ENCODE results near the gene AUTS2. TPM values are rescaled to one million over a fixed set of nuclear protein-coding genes. Genes with fewer than 3 reads are reported as not detected.

Gene AUTS2
- total RNA-seq, 2 experiments from 2014 or later, result 16.9 to 17.7 TPM

DNA sequence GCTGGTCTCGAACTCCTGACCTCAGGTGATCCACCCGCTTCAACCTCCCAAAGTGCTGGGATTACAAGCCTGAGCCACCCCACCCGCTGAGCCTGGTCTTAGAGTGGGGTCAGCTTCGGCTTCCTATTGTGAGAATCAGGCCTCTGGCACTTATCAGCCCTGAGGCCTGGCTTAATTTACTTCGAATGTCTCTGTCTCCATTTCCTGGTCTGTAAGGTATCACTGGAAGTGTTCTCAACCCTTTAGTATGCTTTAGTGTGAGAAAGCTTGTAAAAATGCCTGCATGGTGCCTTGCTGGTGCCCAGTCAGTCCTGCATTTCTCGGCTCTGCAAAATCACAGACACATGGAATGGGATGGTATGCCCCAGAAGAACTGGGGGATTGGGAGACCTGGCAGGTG is 862.3 kb downstream of the AUTS2 start:
- Mint-ChIP-seq H3K9me3 (peaks cover 3% of the 10 kb centered on the region), H3K36me3 (ENCODE audit: low read depth) (no peaks in the 10 kb centered on the region), H3K27ac (no peak overlapping the region), H3K4me1 (no peaks in the 10 kb centered on the region), H3K4me3 (no peak overlapping the region), H3K27me3 (no peaks in the 10 kb centered on the region)
- ChIA-PET POLR2A (no interaction called here), CTCF (no interaction called here)
- no peak for DNase-seq

DNA sequence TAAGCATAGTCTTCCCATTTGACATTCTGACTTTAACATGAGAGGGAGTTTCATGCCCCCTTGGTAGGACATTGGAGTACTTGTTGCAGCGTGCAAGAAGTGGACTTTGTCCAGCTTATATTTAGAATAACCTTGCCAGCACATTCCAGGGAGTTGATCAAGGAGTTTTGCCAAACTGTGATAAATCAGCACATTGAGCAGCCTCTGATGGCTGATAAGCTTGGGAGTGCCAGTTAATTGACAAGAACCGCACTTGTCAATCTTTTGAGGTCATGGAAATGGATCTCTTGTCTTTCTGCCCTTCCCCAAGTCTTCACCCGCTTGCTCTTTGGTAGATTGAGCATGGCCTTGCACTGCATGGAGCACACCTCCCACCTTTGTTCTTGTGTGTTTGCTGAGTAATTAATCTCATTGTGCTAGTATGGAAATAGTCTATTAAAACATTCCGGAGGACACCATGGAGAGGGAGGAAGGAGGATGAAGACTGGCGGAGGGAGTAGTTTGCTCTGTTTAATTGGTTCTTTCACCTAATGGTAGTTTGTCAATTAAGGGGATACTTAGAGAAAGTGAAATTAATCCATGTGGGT is 865.2 kb downstream of the AUTS2 start:
- H3K9me3 Mint-ChIP-seq, result peaks cover 3% of the 10 kb centered on the region
- H3K27ac Mint-ChIP-seq, result no peak overlapping the region
- no peaks in the 10 kb centered on the region for H3K4me1 Mint-ChIP-seq
- DNase-seq, result no peak
- no peaks in the 10 kb centered on the region for H3K36me3 Mint-ChIP-seq (ENCODE audit: low read depth)
- no peak overlapping the region for H3K4me3 Mint-ChIP-seq
- H3K27me3 Mint-ChIP-seq, result no peaks in the 10 kb centered on the region
- POLR2A ChIA-PET, result no interaction called here
- CTCF ChIA-PET, result interaction anchor here (0.5 to 0.7 kb wide), 2 partner anchors 32 to 1723 kb away, joined by 3 read pairs; no protein-coding TSS in a partner anchor

DNA sequence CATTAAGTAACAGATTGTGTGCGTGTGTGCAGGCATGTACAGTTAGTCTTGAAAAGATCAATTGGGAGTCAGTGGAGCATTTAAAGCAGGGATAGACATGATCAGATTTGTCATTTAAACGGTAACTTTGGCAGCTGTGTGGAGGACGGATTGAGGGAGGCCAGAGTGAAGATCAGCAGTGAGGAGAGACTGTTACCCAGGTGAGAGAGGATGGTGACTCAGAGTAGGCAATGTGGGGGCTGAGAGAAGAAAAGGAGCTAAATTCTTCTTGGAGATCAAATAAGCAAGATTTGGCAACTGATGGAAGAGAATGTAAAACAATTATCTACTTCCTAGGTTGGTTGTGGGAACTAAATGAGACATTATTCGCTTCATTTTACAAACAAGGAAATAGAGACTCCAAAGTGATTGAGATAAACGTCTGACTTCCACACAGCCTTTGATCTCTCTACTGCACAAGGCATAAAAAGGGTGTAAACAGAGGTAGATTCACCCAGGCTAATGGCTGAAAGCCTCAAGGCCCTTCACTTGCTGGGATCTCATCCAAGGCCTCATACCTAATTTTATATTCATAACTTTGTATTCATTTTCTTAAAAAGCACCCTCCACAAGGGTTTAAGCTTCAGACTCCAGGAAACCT is 868.6 kb downstream of the AUTS2 start:
- H3K27ac Mint-ChIP-seq, result no peak overlapping the region
- POLR2A ChIA-PET, result no interaction called here
- H3K4me3 Mint-ChIP-seq, result no peak overlapping the region
- H3K27me3 Mint-ChIP-seq, result no peaks in the 10 kb centered on the region
- no peak for DNase-seq
- no peaks in the 10 kb centered on the region for H3K4me1 Mint-ChIP-seq
- no peaks in the 10 kb centered on the region for H3K36me3 Mint-ChIP-seq (ENCODE audit: low read depth)
- H3K9me3 Mint-ChIP-seq, result peaks cover 2% of the 10 kb centered on the region
- CTCF ChIA-PET, result no interaction called here

DNA sequence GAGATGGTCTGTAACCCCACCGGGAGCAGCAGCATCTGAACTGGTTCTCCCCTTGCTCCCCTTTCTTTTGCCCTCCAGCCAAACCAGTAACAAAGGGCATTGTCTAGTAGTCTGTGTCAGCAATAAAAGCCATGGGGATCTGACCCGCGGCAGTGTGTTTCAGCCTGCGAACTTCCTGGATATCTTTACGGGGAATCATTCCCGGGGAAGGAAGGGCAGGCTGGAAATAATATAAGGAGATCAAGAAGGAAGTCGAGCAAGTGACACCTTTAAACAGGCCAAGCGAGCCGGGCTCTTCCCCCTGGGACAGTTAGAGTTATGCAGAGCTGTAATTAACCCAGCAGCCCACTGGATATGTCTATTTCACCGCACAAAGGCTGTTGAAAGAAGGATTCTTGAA is 872.5 kb downstream of the AUTS2 start:
- peaks cover 2% of the 10 kb centered on the region for H3K9me3 Mint-ChIP-seq
- H3K27ac Mint-ChIP-seq, result no peak overlapping the region
- no peaks in the 10 kb centered on the region for H3K36me3 Mint-ChIP-seq (ENCODE audit: low read depth)
- H3K4me3 Mint-ChIP-seq, result no peak overlapping the region
- CTCF ChIA-PET, result no interaction called here
- H3K27me3 Mint-ChIP-seq, result no peaks in the 10 kb centered on the region
- POLR2A ChIA-PET, result no interaction called here
- no peaks in the 10 kb centered on the region for H3K4me1 Mint-ChIP-seq
- DNase-seq, result no peak

DNA sequence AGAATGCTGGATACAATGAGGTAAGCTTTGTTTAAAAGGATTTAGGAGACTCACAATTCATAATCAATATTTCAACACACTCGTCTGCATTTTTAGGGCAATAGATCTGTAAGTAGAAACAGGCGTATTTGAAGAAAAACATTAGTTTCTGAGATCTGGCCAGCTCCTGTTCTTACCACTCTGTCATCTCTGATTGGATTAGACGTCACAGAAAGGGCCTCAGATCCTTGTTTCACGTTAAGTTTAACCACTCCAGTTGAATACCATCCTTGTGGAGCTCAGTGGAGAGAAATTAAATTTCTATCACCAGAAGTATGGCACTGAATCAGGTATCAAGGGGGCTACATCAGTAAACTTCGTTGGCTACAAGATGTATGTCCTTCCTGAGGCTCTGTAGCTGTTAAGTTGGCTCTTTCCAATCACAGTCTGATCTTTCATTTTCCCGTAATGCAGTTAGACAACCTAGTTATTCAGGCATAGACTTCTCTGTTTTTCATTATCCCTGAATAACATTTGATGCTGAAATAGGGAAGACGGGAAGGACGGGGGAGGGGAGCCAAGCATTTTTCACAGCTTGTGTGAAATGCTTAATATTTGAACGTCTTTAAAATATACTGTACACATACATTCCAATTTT is 874.4 kb downstream of the AUTS2 start:
- ChIA-PET CTCF (interaction anchor here (1.3 kb wide), 1 partner anchor 225 kb away, joined by 3 read pairs; no protein-coding TSS in a partner anchor), POLR2A (interaction anchor here (0.5 kb wide), 1 partner anchor 32 kb away, joined by 3 read pairs; no protein-coding TSS in a partner anchor)
- no peak overlapping the region for H3K4me3 Mint-ChIP-seq
- H3K4me1 Mint-ChIP-seq, result no peaks in the 10 kb centered on the region
- no peaks in the 10 kb centered on the region for H3K27me3 Mint-ChIP-seq
- no peak overlapping the region for H3K27ac Mint-ChIP-seq
- H3K9me3 Mint-ChIP-seq, result peaks cover 2% of the 10 kb centered on the region
- DNase-seq, result no peak
- no peaks in the 10 kb centered on the region for H3K36me3 Mint-ChIP-seq (ENCODE audit: low read depth)

DNA sequence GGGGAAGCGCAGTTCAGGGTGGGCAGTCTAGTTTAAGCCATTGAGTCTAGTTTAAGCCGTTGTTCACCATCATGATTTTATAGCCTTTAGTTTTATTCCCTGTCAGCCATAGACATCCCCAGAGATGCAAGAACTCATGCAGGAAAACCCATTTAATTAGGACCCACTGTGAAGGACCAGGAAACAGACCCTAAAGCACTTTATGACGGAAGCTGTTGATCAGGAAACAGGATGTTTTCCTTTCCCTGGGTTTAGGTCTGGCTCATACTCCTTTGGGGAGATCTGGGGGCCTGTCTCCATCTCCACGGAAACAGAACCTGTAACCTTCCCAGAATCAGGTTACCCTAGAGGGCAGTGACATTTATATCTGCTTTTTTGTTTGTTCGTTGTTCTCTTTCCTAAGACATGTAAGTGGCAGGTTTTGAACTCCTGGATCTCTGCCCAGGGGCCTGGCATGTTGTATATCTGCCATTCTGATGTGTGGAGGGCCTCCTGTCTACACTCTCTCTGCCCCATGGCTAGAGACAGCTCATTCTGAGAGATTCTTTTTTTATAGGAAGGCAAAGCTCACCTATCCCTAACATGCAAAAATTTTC is 876.5 kb downstream of the AUTS2 start:
- Mint-ChIP-seq H3K27ac (no peak overlapping the region), H3K4me1 (no peaks in the 10 kb centered on the region), H3K36me3 (ENCODE audit: low read depth) (no peaks in the 10 kb centered on the region), H3K9me3 (peaks cover 2% of the 10 kb centered on the region), H3K27me3 (no peaks in the 10 kb centered on the region), H3K4me3 (no peak overlapping the region)
- no peak for DNase-seq
- CTCF ChIA-PET, result no interaction called here
- POLR2A ChIA-PET, result no interaction called here

DNA sequence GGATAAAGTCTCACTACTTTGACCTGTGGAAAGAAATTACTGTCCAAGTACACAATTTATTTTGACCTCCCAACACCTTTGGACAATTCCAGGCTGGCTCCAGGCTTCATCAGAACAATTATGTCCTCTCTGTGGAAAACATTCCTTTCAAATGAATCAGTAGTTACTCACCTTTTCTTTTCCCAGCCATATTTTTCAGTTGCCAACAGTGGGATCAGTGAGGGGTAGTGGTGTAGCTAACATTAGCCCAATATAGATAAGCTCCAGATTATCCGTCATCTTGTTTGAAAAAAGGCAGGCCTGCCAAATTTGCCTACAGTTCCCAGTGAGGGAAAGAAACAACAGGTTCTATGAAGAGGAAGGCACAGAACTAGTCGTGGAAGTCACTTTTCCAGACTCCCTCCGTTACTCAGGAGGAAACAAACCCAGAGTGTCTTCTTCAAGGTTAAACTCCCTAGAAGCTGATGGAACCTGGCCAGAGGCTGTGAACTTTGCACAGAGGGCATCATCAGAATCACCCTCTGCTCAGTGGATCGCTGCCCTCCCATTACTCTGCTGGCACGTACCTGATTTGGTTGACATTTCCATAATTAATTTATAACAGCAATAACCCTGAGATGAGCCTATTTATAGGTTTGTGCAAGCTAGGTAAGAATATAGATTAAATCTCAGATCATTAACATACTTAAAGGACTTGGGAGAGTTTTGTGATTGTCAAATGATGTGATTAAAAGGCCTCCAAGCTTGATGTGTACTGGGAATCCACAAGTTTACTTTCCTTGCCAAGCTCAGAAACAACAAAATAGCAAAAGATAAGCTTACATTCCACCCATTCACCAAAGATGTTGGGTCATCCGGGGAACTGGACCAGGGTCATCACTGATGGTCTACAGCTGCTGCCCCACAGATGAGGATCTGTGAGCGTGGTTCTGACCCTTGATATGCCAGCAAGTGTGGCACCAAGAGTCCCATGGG is 879.0 kb downstream of the AUTS2 start:
- POLR2A ChIA-PET, result no interaction called here
- H3K9me3 Mint-ChIP-seq, result peaks cover 2% of the 10 kb centered on the region
- H3K4me3 Mint-ChIP-seq, result no peak overlapping the region
- H3K36me3 Mint-ChIP-seq (ENCODE audit: low read depth), result no peaks in the 10 kb centered on the region
- CTCF ChIA-PET, result no interaction called here
- no peak for DNase-seq
- no peaks in the 10 kb centered on the region for H3K27me3 Mint-ChIP-seq
- no peaks in the 10 kb centered on the region for H3K4me1 Mint-ChIP-seq
- no peak overlapping the region for H3K27ac Mint-ChIP-seq

DNA sequence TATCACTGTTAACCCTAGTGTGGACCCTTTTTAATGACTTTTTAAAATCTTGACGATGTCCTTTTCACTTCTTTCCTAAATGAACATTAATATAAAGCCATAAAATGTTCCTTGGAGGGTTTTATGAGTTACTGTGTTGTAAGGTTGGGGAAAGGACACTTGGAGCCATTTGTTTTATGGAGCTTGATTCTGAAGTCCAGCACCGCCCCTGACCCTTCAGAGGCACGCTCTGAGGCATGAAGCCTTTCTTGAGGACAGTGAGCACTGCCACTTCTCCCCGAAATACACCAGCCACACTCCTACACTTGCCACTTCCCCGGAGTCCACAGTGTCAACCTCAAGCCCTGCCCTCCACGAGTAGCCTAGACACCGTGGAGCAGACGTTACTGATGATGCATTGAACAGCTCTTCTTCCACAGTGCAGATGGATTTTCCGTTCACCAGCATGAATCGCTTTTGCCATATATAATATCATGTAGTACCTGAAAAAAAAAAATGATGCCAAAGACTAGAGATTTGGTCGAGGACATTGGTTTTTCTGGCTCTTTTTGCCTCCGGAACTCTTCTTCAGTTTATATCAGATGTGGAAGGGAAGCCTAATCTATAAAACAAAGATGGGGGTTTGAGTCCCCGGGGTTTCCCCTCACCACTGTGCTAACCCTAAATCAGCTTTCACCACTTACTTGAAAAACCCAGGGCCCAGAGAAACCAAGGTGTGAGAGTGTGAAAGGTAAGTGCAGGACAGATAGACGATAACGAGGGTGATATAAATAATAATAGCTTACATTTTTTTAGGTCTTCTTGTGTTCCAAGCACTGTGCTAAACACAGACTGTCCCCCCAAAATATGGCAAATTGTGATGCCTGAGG is 881.1 kb downstream of the AUTS2 start:
- DNase-seq, result no peak
- H3K4me3 Mint-ChIP-seq, result no peak overlapping the region
- peaks cover 2% of the 10 kb centered on the region for H3K9me3 Mint-ChIP-seq
- H3K27ac Mint-ChIP-seq, result no peak overlapping the region
- POLR2A ChIA-PET, result no interaction called here
- H3K36me3 Mint-ChIP-seq (ENCODE audit: low read depth), result no peaks in the 10 kb centered on the region
- CTCF ChIA-PET, result no interaction called here
- H3K27me3 Mint-ChIP-seq, result no peaks in the 10 kb centered on the region
- no peaks in the 10 kb centered on the region for H3K4me1 Mint-ChIP-seq

DNA sequence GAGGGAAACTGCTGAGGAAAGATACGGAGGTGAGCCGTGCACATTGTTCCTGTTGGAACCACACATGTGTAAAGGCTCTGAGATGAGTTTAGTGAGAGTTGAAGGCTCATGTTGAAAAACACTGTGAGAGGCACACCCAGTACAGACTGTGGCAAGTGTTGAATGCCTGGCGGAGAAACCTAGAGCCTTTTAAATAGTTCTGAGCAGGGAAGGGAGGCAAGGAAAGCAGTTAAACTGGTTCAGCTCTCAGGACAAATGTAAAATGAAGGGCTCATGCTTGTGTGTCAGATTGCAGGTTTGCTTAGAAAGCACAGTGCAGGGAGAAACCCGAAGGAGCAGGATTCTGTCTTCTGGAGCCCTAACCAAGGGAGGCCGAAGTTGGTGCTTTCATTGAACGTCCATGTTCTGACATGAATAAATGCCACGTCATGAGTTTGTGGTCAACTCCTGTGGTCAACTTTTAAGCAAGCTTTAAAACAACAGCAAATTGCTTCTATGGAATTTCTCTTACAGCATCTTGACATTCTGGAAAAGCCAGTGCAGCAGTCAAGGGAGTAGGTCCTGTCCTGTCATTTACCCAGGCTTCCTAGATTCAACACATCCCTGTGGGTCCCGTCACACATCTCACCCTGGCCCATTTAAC is 882.8 kb downstream of the AUTS2 start:
- no peak for DNase-seq
- Mint-ChIP-seq H3K36me3 (ENCODE audit: low read depth) (no peaks in the 10 kb centered on the region), H3K9me3 (peaks cover 6% of the 10 kb centered on the region), H3K4me1 (no peaks in the 10 kb centered on the region), H3K27ac (no peak overlapping the region), H3K27me3 (no peaks in the 10 kb centered on the region), H3K4me3 (no peak overlapping the region)
- CTCF ChIA-PET, result interaction anchor here (1.0 kb wide), 1 partner anchor 9 kb away, joined by 3 read pairs; no protein-coding TSS in a partner anchor
- POLR2A ChIA-PET, result no interaction called here

DNA sequence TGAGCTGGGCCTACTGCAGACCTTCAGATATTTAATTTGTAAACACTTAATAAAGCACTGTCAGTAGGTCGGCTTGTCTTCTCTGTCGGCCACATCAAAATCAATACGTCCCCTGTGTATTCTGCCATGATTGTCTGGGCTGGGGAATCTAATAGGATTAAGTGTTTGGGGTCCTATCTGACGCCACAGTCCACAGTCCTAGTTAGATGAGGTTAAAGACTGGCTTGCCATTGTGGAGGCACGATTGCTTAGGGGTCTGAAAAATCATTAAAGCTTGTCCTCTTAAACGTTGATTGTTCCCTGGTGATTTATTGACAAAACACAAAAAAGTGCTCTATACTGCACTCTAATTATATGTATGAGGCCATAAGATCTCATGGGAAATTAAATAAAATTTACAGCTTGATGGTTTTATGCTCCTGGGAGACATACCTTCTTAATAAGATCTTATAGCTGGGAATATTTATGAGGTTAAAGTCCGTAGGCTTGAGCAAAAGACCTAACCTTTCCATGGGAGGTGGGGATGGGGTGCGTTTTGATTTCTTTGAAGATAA is 883.4 kb downstream of the AUTS2 start:
- Mint-ChIP-seq H3K4me3 (no peak overlapping the region), H3K27ac (no peak overlapping the region), H3K36me3 (ENCODE audit: low read depth) (no peaks in the 10 kb centered on the region), H3K4me1 (no peaks in the 10 kb centered on the region), H3K27me3 (no peaks in the 10 kb centered on the region), H3K9me3 (peaks cover 6% of the 10 kb centered on the region)
- DNase-seq, result no peak
- ChIA-PET POLR2A (no interaction called here), CTCF (no interaction called here)

DNA sequence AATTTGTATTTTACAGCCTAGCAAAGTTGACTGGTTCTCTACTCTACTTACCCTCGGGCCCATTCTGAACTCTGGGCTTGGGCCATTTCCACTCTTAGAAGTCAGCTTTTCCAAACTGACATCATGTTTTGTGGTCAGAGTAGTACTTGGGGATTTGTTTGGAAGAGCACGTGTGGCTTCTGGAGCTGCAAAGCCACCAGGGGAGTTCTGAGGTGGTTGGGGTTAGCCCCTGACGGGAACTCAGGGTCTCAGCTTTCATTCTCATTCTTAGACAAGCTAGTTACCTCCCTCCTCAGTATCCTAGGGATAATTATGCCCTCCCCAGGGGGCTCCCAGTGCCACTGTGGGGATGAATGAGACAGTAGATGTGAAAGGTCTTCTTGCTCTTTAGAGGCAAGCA is 886.0 kb downstream of the AUTS2 start:
- no peak for DNase-seq
- H3K4me1 Mint-ChIP-seq, result no peaks in the 10 kb centered on the region
- peaks cover 7% of the 10 kb centered on the region for H3K9me3 Mint-ChIP-seq
- ChIA-PET CTCF (no interaction called here), POLR2A (no interaction called here)
- no peak overlapping the region for H3K4me3 Mint-ChIP-seq
- no peaks in the 10 kb centered on the region for H3K36me3 Mint-ChIP-seq (ENCODE audit: low read depth)
- H3K27me3 Mint-ChIP-seq, result no peaks in the 10 kb centered on the region
- H3K27ac Mint-ChIP-seq, result no peak overlapping the region

DNA sequence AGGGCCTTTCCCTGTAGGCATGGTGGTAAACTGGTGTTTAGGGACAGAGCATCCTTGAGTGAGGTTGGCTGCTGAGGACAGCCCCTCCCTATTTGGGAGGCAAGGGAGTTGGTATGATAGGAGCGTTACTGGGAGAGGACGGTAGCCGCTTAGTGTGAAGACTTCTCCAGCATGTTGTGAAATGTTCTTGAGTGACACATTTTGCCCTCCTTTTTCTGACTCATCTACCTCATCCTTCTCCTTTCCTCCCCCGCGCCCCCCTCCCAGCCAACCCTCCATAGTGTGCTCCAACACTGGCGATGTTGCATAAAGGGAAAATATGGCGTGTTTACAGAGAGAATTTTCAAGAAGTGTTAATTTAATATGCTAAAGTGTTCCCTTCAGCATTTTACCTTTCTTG is 888.7 kb downstream of the AUTS2 start:
- Mint-ChIP-seq H3K9me3 (peaks cover 5% of the 10 kb centered on the region), H3K4me3 (no peak overlapping the region), H3K4me1 (no peaks in the 10 kb centered on the region), H3K27me3 (no peaks in the 10 kb centered on the region), H3K36me3 (ENCODE audit: low read depth) (no peaks in the 10 kb centered on the region), H3K27ac (no peak overlapping the region)
- POLR2A ChIA-PET, result interaction anchor here (0.6 kb wide), 1 partner anchor 36 kb away, joined by 3 read pairs; no protein-coding TSS in a partner anchor
- DNase-seq, result no peak
- CTCF ChIA-PET, result no interaction called here
